ENCODE results near the gene WDR45B. TPM values are rescaled to one million over a fixed set of nuclear protein-coding genes. Genes with fewer than 3 reads are reported as not detected.

Gene WDR45B
- polyA plus RNA-seq, 1 experiment: 141 TPM

DNA sequence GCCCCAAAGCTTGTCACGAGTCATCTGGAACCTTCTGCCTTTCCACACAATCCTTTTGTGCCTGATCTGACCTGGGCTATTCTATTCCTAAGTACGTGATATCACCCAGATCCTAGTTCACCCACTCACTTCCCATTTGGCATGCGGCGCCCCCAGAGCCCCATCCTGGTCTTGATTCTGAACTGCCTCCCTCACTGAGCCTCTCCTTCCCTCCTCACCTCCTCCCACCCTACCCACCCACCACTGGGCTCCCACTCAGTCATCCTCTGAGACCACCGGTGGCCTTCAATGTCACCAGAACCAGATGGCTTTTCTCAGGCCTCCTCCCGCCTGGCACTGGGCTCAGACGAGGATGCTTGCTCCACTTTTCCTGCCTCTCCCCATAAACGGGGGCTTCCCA lies 18.5 kb downstream of the WDR45B start:
- no peak for DNase-seq (ENCODE audit: low read depth)
- TF ChIP-seq CTCF (IDR thresholded peaks at IDR 0.05; ENCODE audit: insufficient read depth, low read depth, low read length): no peak
- H3K27me3 ChIP-seq (ENCODE audit: control insufficient read depth, insufficient read depth, low read length): no peaks in the 10 kb centered on the region
- CTCF ChIA-PET: interaction anchor here (1.1 kb wide), 1 partner anchor 17 kb away, joined by 3 read pairs; no protein-coding TSS in a partner anchor
- POLR2A ChIA-PET: no interaction called here
- H3K4me3 ChIP-seq (ENCODE audit: low read depth, low read length): no peak overlapping the region
- peaks cover 27% of the 10 kb centered on the region for H3K36me3 ChIP-seq (ENCODE audit: control insufficient read depth, insufficient read depth, low read length)

DNA sequence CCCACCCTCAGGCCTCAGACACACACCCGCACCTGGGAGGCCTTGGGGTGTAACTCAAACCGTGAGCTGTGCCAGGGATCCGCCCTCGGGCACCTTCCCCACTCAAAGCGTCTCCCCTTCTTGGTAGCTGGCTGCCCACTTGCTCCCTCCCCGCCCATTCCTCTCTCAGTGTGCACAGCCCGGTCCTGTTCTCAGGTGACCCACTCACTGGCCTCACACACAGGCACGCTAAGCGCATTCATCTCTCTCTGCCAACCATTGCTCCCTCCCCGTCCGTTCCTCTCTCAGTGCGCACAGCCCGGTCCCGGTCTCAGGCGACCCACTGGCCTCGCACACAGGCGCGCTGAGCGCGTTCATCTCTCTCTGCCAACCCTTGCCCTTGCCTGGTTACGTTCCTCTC lies 20.8 kb downstream of the WDR45B start:
- no peak for TF ChIP-seq CTCF (IDR thresholded peaks at IDR 0.05; ENCODE audit: insufficient read depth, low read depth, low read length)
- DNase-seq (ENCODE audit: low read depth): no peak
- Histone ChIP-seq H3K27me3 (ENCODE audit: control insufficient read depth, insufficient read depth, low read length) (no peaks in the 10 kb centered on the region), H3K36me3 (ENCODE audit: control insufficient read depth, insufficient read depth, low read length) (peaks cover 27% of the 10 kb centered on the region), H3K4me3 (ENCODE audit: low read depth, low read length) (no peak overlapping the region)
- CTCF ChIA-PET: interaction anchor here (1.1 kb wide), 1 partner anchor 13 kb away, joined by 5 read pairs; no protein-coding TSS in a partner anchor
- POLR2A ChIA-PET: no interaction called here

- Histone ChIP-seq H3K27me3 (ENCODE audit: control insufficient read depth, insufficient read depth, low read length) (no peaks in the 10 kb centered on the region), H3K4me3 (ENCODE audit: low read depth, low read length) (no peak overlapping the region), H3K36me3 (ENCODE audit: control insufficient read depth, insufficient read depth, low read length) (peaks cover 26% of the 10 kb centered on the region)
- ChIA-PET CTCF (no interaction called here), POLR2A (no interaction called here)
- DNase-seq (ENCODE audit: low read depth): no peak
- no peak for TF ChIP-seq CTCF (IDR thresholded peaks at IDR 0.05; ENCODE audit: insufficient read depth, low read depth, low read length)
Observed at GRCh38 chr17:82623707-82624106, 24.5 kb downstream of the WDR45B start.

DNA sequence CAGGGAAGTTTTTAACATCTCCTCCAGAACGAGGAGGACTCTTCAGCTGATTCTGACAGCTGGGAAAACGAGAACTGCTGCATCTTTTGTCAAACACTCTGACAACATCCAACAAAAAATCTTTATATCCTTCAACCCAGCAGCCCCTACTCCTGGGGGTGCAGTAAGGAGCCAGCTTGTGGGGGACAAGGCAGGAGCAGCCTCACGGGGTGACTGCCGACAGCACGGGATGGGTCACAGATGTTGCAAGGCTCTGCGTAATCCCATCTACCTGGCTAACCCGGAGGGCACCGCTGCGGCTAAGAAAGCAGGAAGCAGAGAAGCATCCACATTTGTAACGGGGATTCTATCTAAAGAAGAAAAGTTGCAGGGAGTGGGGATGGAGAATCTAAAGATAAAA lies 28.6 kb downstream of the WDR45B start:
- POLR2A ChIA-PET: no interaction called here
- Histone ChIP-seq H3K36me3 (ENCODE audit: control insufficient read depth, insufficient read depth, low read length) (peaks cover 32% of the 10 kb centered on the region), H3K27me3 (ENCODE audit: control insufficient read depth, insufficient read depth, low read length) (no peaks in the 10 kb centered on the region), H3K4me3 (ENCODE audit: low read depth, low read length) (no peak overlapping the region)
- CTCF ChIA-PET: no interaction called here
- no peak for TF ChIP-seq CTCF (IDR thresholded peaks at IDR 0.05; ENCODE audit: insufficient read depth, low read depth, low read length)
- no peak for DNase-seq (ENCODE audit: low read depth)

GRCh38 chr17:82619211-82619610 lies 29.0 kb downstream of the WDR45B start:
- no peaks in the 10 kb centered on the region for H3K27me3 ChIP-seq (ENCODE audit: control insufficient read depth, insufficient read depth, low read length)
- ChIA-PET CTCF (no interaction called here), POLR2A (no interaction called here)
- TF ChIP-seq CTCF (IDR thresholded peaks at IDR 0.05; ENCODE audit: insufficient read depth, low read depth, low read length): no peak
- no peak for DNase-seq (ENCODE audit: low read depth)
- peaks cover 32% of the 10 kb centered on the region for H3K36me3 ChIP-seq (ENCODE audit: control insufficient read depth, insufficient read depth, low read length)
- no peak overlapping the region for H3K4me3 ChIP-seq (ENCODE audit: low read depth, low read length)

Measured in BJ (cell line).